Effector memory CD8-positive, alpha-beta T cell (primary cell): ENCODE data around the gene TPRA1.

Experiments
- ATAC-seq: fragments of 150-1000 bp; cut with Tn5 transposase; replicated peaks from 2 replicates; pipeline ENCODE4 v1.10.0; 2021; ENCODE audit warnings: mild to moderate bottlenecking, moderate library complexity
- DNase-seq, 3 experiments: peaks; one replicate each; pipeline ENCODE4 v3.0.0; 2021
- H3K27ac Mint-ChIP-seq, 2 donors: one replicate each; pipeline ENCODE4 v1.8.0; 2022; ENCODE audit warnings: mild to moderate bottlenecking in 2 of 2, mixed read lengths in 2 of 2, moderate library complexity in 2 of 2
- H3K27me3 Mint-ChIP-seq, 2 donors: one replicate each; pipeline ENCODE4 v1.8.0; 2022; ENCODE audit warnings: mixed read lengths in 2 of 2
- H3K36me3 Mint-ChIP-seq: one replicate; pipeline ENCODE4 v1.8.0; 2022; ENCODE audit warnings: mild to moderate bottlenecking, moderate library complexity, mixed read lengths; ENCODE audit not compliant: insufficient read depth
- H3K4me1 Mint-ChIP-seq, 2 donors: one replicate each; pipeline ENCODE4 v1.8.0; 2022; ENCODE audit warnings: low read depth in 2 of 2, mixed read lengths in 2 of 2
- H3K4me3 Mint-ChIP-seq, 2 donors: one replicate each; pipeline ENCODE4 v1.8.0; 2022; ENCODE audit warnings: mild to moderate bottlenecking in 2 of 2, mixed read lengths in 2 of 2, moderate library complexity in 2 of 2
- H3K9me3 Mint-ChIP-seq, 2 donors: one replicate each; pipeline ENCODE4 v1.8.0; 2022; ENCODE audit warnings: mixed read lengths in 2 of 2

TPRA1 gene

DNA sequence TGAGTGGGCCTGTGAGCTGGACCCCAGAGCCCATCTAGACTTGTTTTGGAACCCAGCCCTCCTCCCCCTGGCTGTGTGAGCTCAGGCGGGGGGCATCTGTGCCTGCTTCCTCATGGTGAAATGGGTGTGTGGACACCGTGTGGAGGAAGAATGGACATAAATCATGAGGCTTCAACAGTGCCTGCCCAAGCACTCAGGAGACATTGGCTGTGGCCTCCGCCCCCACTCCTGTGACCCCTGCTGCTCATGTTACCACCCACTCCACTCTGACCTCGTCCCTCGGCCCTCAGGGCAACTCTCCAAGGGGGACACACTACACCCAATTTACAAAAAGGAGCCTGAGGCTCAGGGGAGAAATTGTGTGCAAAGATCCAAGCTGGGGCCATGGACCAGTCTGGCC, 16.6 kb downstream of the TPRA1 start:
- H3K36me3 Mint-ChIP-seq: peaks cover 14% of the 10 kb centered on the region
- H3K4me1 Mint-ChIP-seq: peaks cover 11 to 18% of the 10 kb centered on the region in 2 donors
- no peaks in the 10 kb centered on the region for H3K27me3 Mint-ChIP-seq
- ATAC-seq (no peak), DNase-seq (no peak)
- no peak overlapping the region for H3K27ac Mint-ChIP-seq
- H3K9me3 Mint-ChIP-seq: no peaks in the 10 kb centered on the region
- no peak overlapping the region for H3K4me3 Mint-ChIP-seq

DNA sequence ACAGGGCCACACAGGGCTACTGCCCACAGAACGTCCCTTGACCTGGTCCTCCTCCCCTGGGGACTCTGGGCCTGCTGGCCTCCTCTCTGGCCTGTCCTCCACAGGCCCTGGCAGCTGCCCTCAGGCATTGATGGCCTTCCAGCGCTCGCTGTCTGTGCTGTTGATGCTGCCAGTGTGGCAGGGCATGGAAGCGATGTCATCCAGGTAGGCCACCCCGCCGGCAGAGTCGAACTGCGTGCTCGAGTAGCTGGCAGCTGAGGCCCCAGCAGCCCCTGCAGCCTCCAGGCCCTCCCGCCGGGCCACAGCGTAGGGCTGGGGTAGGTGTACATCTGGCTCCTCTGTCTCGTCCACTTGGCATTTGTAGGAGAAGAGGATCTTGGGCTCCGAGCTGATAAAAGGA, 17.1 kb downstream of the TPRA1 start:
- DNase-seq (no peak), ATAC-seq (no peak)
- no peaks in the 10 kb centered on the region for H3K27me3 Mint-ChIP-seq
- H3K4me1 Mint-ChIP-seq: peaks cover 11 to 18% of the 10 kb centered on the region in 2 donors
- peaks cover 14% of the 10 kb centered on the region for H3K36me3 Mint-ChIP-seq
- H3K4me3 Mint-ChIP-seq: no peak overlapping the region
- no peaks in the 10 kb centered on the region for H3K9me3 Mint-ChIP-seq
- H3K27ac Mint-ChIP-seq: no peak overlapping the region

DNA sequence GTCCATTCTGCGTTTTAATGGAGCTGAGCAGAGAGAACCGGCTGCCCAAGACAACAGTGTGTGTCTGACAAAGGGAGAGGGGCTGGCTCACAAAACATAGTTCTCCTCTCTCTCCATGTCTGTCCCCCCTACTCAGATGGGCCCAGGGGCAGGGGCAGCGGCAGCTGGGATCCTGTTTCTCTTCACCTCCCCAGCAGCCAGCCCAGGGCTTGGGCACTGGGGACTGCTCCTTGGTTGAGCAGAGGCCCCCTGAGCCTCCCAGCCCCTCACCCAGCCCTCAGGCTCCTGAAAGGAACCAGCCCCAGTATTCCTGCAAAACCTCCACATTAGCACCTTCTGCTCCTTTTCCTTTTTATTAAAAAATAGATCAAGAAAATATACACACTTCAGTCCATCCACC, 17.8 kb downstream of the TPRA1 start:
- no peak for DNase-seq
- Mint-ChIP-seq H3K9me3 (no peaks in the 10 kb centered on the region), H3K4me3 (no peak overlapping the region), H3K27me3 (no peaks in the 10 kb centered on the region), H3K4me1 (peaks cover 11 to 18% of the 10 kb centered on the region in 2 donors), H3K36me3 (peaks cover 14% of the 10 kb centered on the region), H3K27ac (no peak overlapping the region)
- ATAC-seq: no peak

DNA sequence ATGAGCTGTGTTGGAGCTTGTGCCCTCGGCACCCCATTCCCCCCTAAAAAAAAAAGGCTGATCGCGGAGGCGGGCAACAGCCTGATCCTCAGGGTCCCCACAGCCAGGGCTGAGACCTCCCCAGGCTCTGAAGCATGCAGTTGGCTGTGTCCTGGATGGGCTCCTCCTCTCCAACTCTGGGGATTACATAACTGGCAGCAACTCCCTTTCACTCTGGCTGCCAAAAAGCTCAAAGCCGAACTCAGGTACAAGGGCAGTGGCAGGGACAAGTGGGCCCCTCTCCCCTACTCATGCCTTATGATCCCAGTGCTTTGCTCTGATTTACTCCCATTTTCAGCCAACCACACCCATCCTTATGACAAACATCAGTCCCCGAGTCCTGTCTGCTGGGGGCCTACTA, 18.3 kb downstream of the TPRA1 start:
- Mint-ChIP-seq H3K4me3 (no peak overlapping the region), H3K27ac (no peak overlapping the region), H3K4me1 (peaks cover 11 to 18% of the 10 kb centered on the region in 2 donors), H3K9me3 (no peaks in the 10 kb centered on the region), H3K36me3 (peaks cover 14% of the 10 kb centered on the region), H3K27me3 (no peaks in the 10 kb centered on the region)
- DNase-seq: no peak
- no peak for ATAC-seq

DNA sequence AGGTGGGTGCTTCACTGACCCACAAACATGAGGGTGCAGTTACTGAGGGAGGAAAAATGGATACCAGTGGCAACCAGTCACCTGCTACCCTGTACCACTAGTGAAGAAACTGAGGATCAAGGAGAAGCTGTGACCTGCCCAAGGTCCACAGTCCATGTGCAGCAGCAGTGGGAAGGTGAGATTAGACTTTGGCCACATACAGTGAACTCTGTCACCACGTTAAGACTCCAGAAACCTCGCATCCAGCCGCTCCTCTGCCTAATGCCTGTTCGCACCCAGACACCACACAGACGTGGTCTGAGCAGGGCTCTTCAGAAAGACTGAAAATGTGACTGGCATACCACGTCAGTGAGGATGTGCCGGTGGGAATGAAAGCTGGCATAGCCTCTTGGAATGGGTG, 20.0 kb downstream of the TPRA1 start:
- no peaks in the 10 kb centered on the region for H3K9me3 Mint-ChIP-seq
- no peak for ATAC-seq
- no peak overlapping the region for H3K27ac Mint-ChIP-seq
- H3K36me3 Mint-ChIP-seq: peaks cover 9% of the 10 kb centered on the region
- H3K4me1 Mint-ChIP-seq: peaks cover 8 to 10% of the 10 kb centered on the region in 2 donors
- H3K4me3 Mint-ChIP-seq: no peak overlapping the region
- DNase-seq: no peak
- no peaks in the 10 kb centered on the region for H3K27me3 Mint-ChIP-seq

DNA sequence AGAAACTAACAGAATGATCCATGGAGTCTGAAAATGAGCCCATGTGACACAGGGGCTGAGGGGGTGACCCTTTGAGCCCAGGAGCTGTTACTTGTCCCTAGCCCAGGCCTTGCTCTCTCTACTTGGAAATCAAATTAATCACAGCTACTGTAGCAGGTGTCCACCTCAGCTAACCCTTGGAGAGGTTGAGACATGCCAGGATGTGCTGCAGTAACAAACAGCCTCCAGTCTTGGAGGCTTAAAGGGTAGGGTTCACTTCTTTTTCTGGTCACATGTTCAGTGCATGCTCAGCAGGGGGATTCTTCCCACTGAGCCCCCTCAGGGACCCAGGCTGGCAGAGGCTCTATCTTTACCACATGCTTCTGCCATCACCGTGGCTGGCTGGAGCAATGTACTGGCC, 21.4 kb downstream of the TPRA1 start:
- no peaks in the 10 kb centered on the region for H3K27me3 Mint-ChIP-seq
- DNase-seq (no peak), ATAC-seq (no peak)
- no peak overlapping the region for H3K4me3 Mint-ChIP-seq
- no peak overlapping the region for H3K27ac Mint-ChIP-seq
- H3K4me1 Mint-ChIP-seq: peaks cover 0 to 2% of the 10 kb centered on the region in 2 donors
- peaks cover 7% of the 10 kb centered on the region for H3K36me3 Mint-ChIP-seq
- no peaks in the 10 kb centered on the region for H3K9me3 Mint-ChIP-seq

DNA sequence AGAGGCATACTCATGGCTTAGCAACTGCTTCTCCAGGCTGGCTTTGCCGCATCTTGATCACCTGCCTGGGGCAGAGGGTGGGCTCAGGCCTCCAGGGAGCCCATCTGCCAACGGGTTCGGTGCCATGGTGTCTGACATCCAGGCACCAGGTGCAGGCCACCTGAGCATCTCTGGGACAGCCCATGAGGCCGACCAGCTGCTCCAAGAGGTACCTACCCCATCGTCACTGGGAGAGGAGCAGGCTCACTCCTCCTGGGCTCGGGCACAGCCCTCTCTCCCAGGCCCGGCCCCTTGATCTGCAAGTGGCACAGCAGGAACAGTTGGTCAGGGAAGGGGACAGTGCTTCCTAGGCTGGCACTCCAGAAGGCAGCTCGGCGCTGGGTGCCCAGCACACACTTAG, 21.9 kb downstream of the TPRA1 start:
- DNase-seq (no peak), ATAC-seq (no peak)
- Mint-ChIP-seq H3K4me3 (no peak overlapping the region), H3K27ac (no peak overlapping the region), H3K27me3 (no peaks in the 10 kb centered on the region), H3K36me3 (peaks cover 11% of the 10 kb centered on the region), H3K4me1 (peaks cover 0 to 2% of the 10 kb centered on the region in 2 donors), H3K9me3 (no peaks in the 10 kb centered on the region)

DNA sequence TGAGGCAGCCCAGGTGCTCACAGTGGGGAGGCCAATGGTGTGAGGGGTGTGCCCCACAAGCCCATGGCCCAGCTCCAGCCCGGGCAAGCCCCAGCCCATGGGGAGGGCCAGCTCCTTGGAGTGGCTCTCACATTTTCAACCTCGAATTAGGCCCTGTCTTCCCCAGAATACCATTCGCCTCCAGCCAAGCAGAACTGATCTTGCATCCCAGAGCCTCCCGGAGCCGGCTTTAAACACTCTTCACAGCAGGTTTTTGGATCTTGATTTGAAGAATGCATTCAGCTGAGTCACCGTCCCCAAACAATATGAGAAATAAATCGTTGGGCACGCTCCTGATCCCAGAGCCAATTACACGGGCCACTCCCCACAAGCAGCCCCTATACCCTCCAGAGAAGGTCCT, 23.7 kb downstream of the TPRA1 start:
- DNase-seq (no peak), ATAC-seq (no peak)
- Mint-ChIP-seq H3K4me1 (no peaks in the 10 kb centered on the region), H3K4me3 (no peak overlapping the region), H3K27ac (no peak overlapping the region), H3K36me3 (peaks cover 7% of the 10 kb centered on the region), H3K9me3 (no peaks in the 10 kb centered on the region), H3K27me3 (no peaks in the 10 kb centered on the region)

DNA sequence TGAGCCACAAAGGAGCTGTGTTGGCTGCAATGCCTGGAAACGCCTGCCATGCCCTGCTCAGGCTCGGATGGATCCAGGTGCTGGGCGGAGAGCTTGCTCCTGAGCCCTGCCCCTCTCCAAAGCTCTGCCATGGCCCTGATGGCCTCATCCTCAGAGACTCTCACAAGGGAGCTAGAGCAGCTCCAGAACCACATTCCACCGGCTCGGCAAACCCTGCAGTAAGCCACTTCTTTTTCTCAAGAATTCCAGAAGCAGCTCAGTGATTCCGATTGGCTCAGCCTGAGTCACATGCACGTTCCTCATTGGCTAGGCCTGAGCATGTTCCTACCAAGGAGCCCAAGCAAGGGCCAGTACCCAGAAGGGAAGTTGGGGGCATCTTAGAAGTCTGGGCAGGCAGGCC, 24.8 kb downstream of the TPRA1 start:
- ATAC-seq: no peak
- no peak for DNase-seq
- Mint-ChIP-seq H3K4me3 (no peak overlapping the region), H3K27me3 (no peaks in the 10 kb centered on the region), H3K4me1 (no peaks in the 10 kb centered on the region), H3K36me3 (peaks cover 7% of the 10 kb centered on the region), H3K9me3 (peaks cover 0 to 2% of the 10 kb centered on the region in 2 donors), H3K27ac (no peak overlapping the region)

DNA sequence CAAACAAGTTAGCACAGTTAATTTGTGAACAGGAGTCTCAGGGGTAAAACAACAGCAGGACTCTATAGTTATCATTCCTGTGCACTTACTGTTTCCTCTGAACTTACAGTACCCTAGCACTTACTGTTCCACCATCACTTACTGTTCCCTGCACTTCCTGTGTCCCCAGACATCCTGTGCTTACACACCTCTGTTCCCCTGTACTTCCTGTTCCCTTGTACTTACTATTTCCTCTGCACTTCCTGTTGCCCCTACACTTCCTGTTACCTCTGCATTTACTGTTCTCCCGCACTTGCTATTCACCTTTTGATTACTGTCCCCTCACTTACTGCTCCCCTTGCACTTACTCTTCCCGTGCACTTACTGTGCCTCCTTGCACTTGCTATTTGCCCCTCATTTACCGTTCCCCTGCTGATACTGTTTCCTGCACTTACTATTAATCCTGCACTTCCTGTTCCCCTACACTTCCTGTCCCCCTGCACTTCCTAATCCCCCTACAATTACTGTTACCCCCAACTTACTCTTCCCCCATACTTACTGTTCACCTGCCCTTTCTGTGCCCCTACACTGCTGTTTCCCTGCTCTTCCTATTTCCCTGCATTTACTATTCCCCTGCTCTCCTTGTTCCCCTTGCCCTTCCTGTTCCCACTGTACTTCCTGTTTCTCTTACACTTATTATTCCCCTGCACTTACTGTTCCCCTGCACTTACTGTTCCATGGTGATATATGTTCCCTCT, 30.3 kb downstream of the TPRA1 start:
- Mint-ChIP-seq H3K27ac (peak overlapping the region in 1 of 2 donors; percentile 0), H3K4me1 (peaks cover 7% of the 10 kb centered on the region in 2 donors), H3K4me3 (peak overlapping the region in 1 of 2 donors; percentile 2), H3K27me3 (peaks cover 2 to 4% of the 10 kb centered on the region in 2 donors), H3K9me3 (peaks cover 8 to 15% of the 10 kb centered on the region in 2 donors), H3K36me3 (peaks cover 7% of the 10 kb centered on the region)
- no peak for ATAC-seq
- no peak for DNase-seq

DNA sequence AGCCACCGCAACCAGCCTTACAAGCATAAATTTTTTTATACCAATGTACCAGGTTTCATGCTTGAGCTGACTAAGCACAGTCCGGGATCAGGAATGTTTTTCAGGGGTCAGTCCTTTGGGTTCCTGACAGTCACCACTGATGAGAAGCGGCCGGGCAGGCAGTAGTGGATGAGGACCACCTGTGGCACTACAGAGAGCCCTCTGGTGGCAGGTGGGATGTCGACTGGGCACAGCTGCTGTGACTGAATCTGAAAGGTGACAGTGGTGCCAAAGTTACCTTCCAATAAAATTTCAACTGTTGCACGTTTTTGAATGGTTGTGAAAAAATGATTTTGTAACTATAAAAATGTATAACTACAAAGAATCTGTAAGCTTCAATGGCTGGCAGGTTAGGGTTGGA, 34.0 kb downstream of the TPRA1 start:
- Mint-ChIP-seq H3K36me3 (no peaks in the 10 kb centered on the region), H3K27me3 (peaks cover 24 to 40% of the 10 kb centered on the region in 2 donors), H3K4me1 (peaks cover 7% of the 10 kb centered on the region in 2 donors), H3K4me3 (no peak overlapping the region), H3K27ac (no peak overlapping the region), H3K9me3 (peaks cover 8 to 15% of the 10 kb centered on the region in 2 donors)
- ATAC-seq: no peak
- DNase-seq: no peak

DNA sequence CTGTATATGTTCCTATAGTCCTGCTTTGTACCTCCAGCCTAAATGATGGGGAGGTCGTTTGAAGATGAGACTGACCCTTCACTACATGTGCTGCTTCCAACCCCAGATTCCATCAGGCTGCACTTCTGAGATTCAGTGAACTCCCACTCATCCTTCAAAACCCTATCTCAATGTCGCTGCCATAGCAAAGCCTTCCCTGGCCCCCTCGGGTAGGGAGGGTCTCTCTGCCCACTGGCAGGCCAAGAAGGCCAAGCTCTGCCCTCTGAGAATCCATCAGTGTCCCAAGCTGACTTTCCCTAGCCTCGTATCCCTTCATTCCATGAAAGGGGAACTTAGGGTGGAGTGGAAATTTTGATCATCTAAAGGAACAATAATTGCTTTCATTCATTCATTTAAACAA, 35.4 kb downstream of the TPRA1 start:
- Mint-ChIP-seq H3K4me3 (no peak overlapping the region), H3K27me3 (peaks cover 28 to 50% of the 10 kb centered on the region in 2 donors), H3K9me3 (peaks cover 3 to 7% of the 10 kb centered on the region in 2 donors), H3K36me3 (no peaks in the 10 kb centered on the region), H3K27ac (no peak overlapping the region), H3K4me1 (peaks cover 1 to 2% of the 10 kb centered on the region in 2 donors)
- DNase-seq: no peak
- ATAC-seq: no peak

DNA sequence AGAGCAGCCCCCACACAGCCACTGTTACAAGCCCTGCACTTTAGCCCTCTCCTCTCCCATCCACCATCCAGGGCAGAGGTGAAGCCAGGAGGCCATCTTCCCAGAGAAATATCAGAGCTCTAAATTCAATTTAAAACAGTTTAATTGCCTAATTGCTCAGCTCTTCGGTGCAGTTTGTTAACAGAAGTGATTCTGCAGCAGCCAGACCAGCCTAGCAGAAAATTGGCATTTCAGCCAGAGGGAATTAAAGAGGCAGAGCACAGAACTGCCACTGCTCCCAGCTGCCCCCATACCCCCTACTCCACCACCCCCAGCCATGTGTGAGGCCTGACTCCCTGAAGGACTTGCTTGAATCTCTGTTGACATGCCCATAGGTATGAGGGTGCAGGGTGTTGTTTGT, 38.5 kb downstream of the TPRA1 start:
- H3K27ac Mint-ChIP-seq: no peak overlapping the region

DNA sequence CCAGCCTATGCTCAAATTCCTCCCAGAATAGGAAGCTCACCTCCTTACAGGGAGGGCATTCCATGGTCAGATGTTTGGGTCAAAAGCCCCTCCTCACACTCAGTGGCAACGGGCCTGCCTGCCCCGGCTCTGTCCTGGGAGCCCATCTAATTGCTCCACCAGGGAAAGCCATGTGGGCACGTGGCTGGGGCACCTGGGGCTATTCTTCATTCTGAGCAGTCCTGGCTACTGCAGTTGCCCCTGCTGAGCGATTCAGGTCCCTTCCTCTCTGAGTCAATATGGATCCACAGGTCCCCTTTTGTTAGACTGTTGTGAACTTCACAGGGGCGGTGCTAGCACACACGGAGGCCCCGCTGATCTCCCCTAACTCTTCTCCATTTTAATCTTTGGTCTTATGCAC, 39.4 kb downstream of the TPRA1 start:
- Mint-ChIP-seq H3K4me1 (peaks cover 9 to 13% of the 10 kb centered on the region in 2 donors), H3K27me3 (peaks cover 28 to 55% of the 10 kb centered on the region in 2 donors)
- DNase-seq: no peak

More for the DNA sequence above, 38.5 kb downstream of the TPRA1 start:
- H3K36me3 Mint-ChIP-seq: no peaks in the 10 kb centered on the region
- ATAC-seq: no peak
- DNase-seq: no peak
- H3K4me1 Mint-ChIP-seq: peaks cover 6 to 7% of the 10 kb centered on the region in 2 donors
- H3K27me3 Mint-ChIP-seq: peaks cover 28 to 55% of the 10 kb centered on the region in 2 donors
- H3K9me3 Mint-ChIP-seq: no peaks in the 10 kb centered on the region
- H3K4me3 Mint-ChIP-seq: no peak overlapping the region

More for the DNA sequence above, 39.4 kb downstream of the TPRA1 start:
- H3K36me3 Mint-ChIP-seq: no peaks in the 10 kb centered on the region
- H3K27ac Mint-ChIP-seq: no peak overlapping the region
- H3K9me3 Mint-ChIP-seq: no peaks in the 10 kb centered on the region
- H3K4me3 Mint-ChIP-seq: no peak overlapping the region
- no peak for ATAC-seq
